ENCODE data around the gene LARGE2. TPM values are rescaled to one million over a fixed set of nuclear protein-coding genes. Genes with fewer than 3 reads are reported as not detected.

The LARGE2 gene
- total RNA-seq, 1 donor: not detected

GRCh38 chr11:45920531-45921477 is 1.7 kb upstream of the LARGE2 start:
- no peak overlapping the region for H3K4me3 ChIP-seq (ENCODE audit: low read depth, low read length)
- no peak for TF ChIP-seq CTCF (IDR thresholded peaks at IDR 0.05; ENCODE audit: insufficient read depth, low read depth, low read length)
- no peak for DNase-seq (ENCODE audit: low read depth)

- DNase-seq (ENCODE audit: low read depth): no peak
- H3K4me3 ChIP-seq (ENCODE audit: low read depth, low read length): no peak overlapping the region
- no peak for TF ChIP-seq CTCF (IDR thresholded peaks at IDR 0.05; ENCODE audit: insufficient read depth, low read depth, low read length)
These were observed 663 bp upstream of the LARGE2 start for GRCh38 chr11:45921561-45922424.

- no peak overlapping the region for H3K4me3 ChIP-seq (ENCODE audit: low read depth, low read length)
- DNase-seq (ENCODE audit: low read depth): no peak
- no peak for TF ChIP-seq CTCF (IDR thresholded peaks at IDR 0.05; ENCODE audit: insufficient read depth, low read depth, low read length)
These were observed 1.8 kb downstream of the LARGE2 start for GRCh38 chr11:45924036-45924915.

GRCh38 chr11:45924927-45925326 is 2.5 kb downstream of the LARGE2 start:
- TF ChIP-seq CTCF (IDR thresholded peaks at IDR 0.05; ENCODE audit: insufficient read depth, low read depth, low read length): no peak
- no peak for DNase-seq (ENCODE audit: low read depth)
- no peak overlapping the region for H3K4me3 ChIP-seq (ENCODE audit: low read depth, low read length)

- no peak for TF ChIP-seq CTCF (IDR thresholded peaks at IDR 0.05; ENCODE audit: insufficient read depth, low read depth, low read length)
- DNase-seq (ENCODE audit: low read depth): no peak
- H3K4me3 ChIP-seq (ENCODE audit: low read depth, low read length): no peak overlapping the region
These were observed 3.1 kb downstream of the LARGE2 start for GRCh38 chr11:45925550-45925949.

GRCh38 chr11:45926001-45926401 is 3.5 kb downstream of the LARGE2 start:
- no peak overlapping the region for H3K4me3 ChIP-seq (ENCODE audit: low read depth, low read length)
- no peak for TF ChIP-seq CTCF (IDR thresholded peaks at IDR 0.05; ENCODE audit: insufficient read depth, low read depth, low read length)
- DNase-seq (ENCODE audit: low read depth): no peak
